Mucosa of gallbladder (tissue), 1 donor: ENCODE data around the gene APOBEC3H. TPM values are rescaled to one million over a fixed set of nuclear protein-coding genes. Genes with fewer than 3 reads are reported as not detected.

ENCODE experiments used
- total RNA-seq: library from RNA; stranded (reverse); gene quantifications from one replicate; pipeline ENCODE4 v1.2.1, GENCODE V29; 2021
- donor health status: DM: no; HTN: no; CAD: no.

The APOBEC3H gene
- total RNA-seq, 1 donor from 2014 or later: 1.4 TPM

Other genes starting within 250 kb of the APOBEC3H start
- gene CBX6, start 225.0 kb upstream of the APOBEC3H start, total RNA-seq: 97.5 TPM
- not detected for gene APOBEC3A, start 139.6 kb upstream of the APOBEC3H start, total RNA-seq
- 1.8 TPM for gene APOBEC3B, start 114.9 kb upstream of the APOBEC3H start, total RNA-seq
- 28.6 TPM for gene APOBEC3C, start 83.0 kb upstream of the APOBEC3H start, total RNA-seq
- 8.4 TPM for gene APOBEC3D, start 76.1 kb upstream of the APOBEC3H start, total RNA-seq
- 14.4 TPM for gene APOBEC3F, start 56.4 kb upstream of the APOBEC3H start, total RNA-seq
- 7.7 TPM for gene APOBEC3G, start 20.0 kb upstream of the APOBEC3H start, total RNA-seq
- gene CBX7, start 55.4 kb downstream of the APOBEC3H start, total RNA-seq: 76.5 TPM
- gene PDGFB, start 147.7 kb downstream of the APOBEC3H start, total RNA-seq: 14.6 TPM
- 1,535 TPM for gene RPL3, start 222.4 kb downstream of the APOBEC3H start, total RNA-seq